Measurements from ENCODE around the gene PSAP. TPM values are rescaled to one million over a fixed set of nuclear protein-coding genes. Genes with fewer than 3 reads are reported as not detected.
"Not testable (repeated sequence)": the region's sequence is repeated elsewhere in the genome, so short reads cannot be mapped to it uniquely, and the experiment has no call there.

Gene PSAP
- total and polyA plus RNA-seq, 2 experiments from 2014 or later, result 151 to 391 TPM

GRCh38 chr10:71899665-71900412, 48.8 kb upstream of the PSAP start:
- DNase-seq (ENCODE audit: low spot score) (no peak), ATAC-seq (no peak)
- no peaks in the 10 kb centered on the region for H3K79me2 ChIP-seq (replicated peaks; ENCODE audit: insufficient read depth)
- no peak overlapping the region for H3K4me3 ChIP-seq
- H3K4me1 Mint-ChIP-seq, result no peaks in the 10 kb centered on the region
- H3K36me3 ChIP-seq (ENCODE audit: insufficient read depth), result no peaks in the 10 kb centered on the region
- no peaks in the 10 kb centered on the region for H3K27me3 ChIP-seq (ENCODE audit: insufficient read depth)
- H3K9me2 ChIP-seq (ENCODE audit: insufficient read depth), result no peaks in the 10 kb centered on the region
- no peak for TF ChIP-seq NANOG (IDR thresholded peaks at IDR 0.05; ENCODE audit: borderline replicate concordance)
- no peak for TF ChIP-seq REST (IDR thresholded peaks at IDR 0.05; ENCODE audit: unreplicated experiment)
- TF ChIP-seq POLR2AphosphoS5 (IDR thresholded peaks at IDR 0.05; ENCODE audit: low read depth), result no peak
- no peak for TF ChIP-seq JUNB (IDR thresholded peaks at IDR 0.05; ENCODE audit: unreplicated experiment)
- TF ChIP-seq CREB1 (CRISPR knock-in tag; IDR thresholded peaks at IDR 0.05; ENCODE audit: low read depth), result no peak
- no peak overlapping the region for H3K4me3 Mint-ChIP-seq
- H3K4me2 ChIP-seq, result no peak overlapping the region
- H3K27ac Mint-ChIP-seq, result no peak overlapping the region
- no peaks in the 10 kb centered on the region for H3K9me3 Mint-ChIP-seq
- no peaks in the 10 kb centered on the region for H4K20me1 ChIP-seq (replicated peaks; ENCODE audit: insufficient read depth)
- no peaks in the 10 kb centered on the region for H3K4me1 ChIP-seq (ENCODE audit: insufficient read depth)
- H3F3A ChIP-seq (replicated peaks; ENCODE audit: low read depth), result no peaks in the 10 kb centered on the region
- no peak overlapping the region for H3K27ac ChIP-seq (ENCODE audit: low read depth)
- no peaks in the 10 kb centered on the region for H3K36me3 Mint-ChIP-seq (ENCODE audit: low read depth)
- H3K27me3 Mint-ChIP-seq (ENCODE audit: insufficient read depth, low read depth, poor library complexity), result peaks cover 11% of the 10 kb centered on the region
- H2AFZ ChIP-seq, result no peak overlapping the region

GRCh38 chr10:71898346-71898745, 47.3 kb upstream of the PSAP start:
- not testable (repeated sequence) for H2AFZ ChIP-seq; H3K27me3 ChIP-seq (ENCODE audit: insufficient read depth); H3K4me1 ChIP-seq (ENCODE audit: insufficient read depth); H3K9me3 Mint-ChIP-seq; H3K36me3 ChIP-seq (ENCODE audit: insufficient read depth); H3K4me3 Mint-ChIP-seq; H3K79me2 ChIP-seq (replicated peaks; ENCODE audit: insufficient read depth); H3F3A ChIP-seq (replicated peaks; ENCODE audit: low read depth); H3K4me1 Mint-ChIP-seq; H3K27ac Mint-ChIP-seq; ATAC-seq; H3K9me2 ChIP-seq (ENCODE audit: insufficient read depth); H3K4me3 ChIP-seq; H3K36me3 Mint-ChIP-seq (ENCODE audit: low read depth); H3K27ac ChIP-seq (ENCODE audit: low read depth); H4K20me1 ChIP-seq (replicated peaks; ENCODE audit: insufficient read depth); H3K4me2 ChIP-seq; DNase-seq (ENCODE audit: low spot score)
- H3K27me3 Mint-ChIP-seq (ENCODE audit: insufficient read depth, low read depth, poor library complexity), result peaks cover 16% of the 10 kb centered on the region

- H3K9me3 Mint-ChIP-seq, result no peaks in the 10 kb centered on the region
- peaks cover 24% of the 10 kb centered on the region for H3K27me3 Mint-ChIP-seq (ENCODE audit: insufficient read depth, low read depth, poor library complexity)
- H3F3A ChIP-seq (replicated peaks; ENCODE audit: low read depth), result no peaks in the 10 kb centered on the region
- H3K27ac Mint-ChIP-seq, result no peak overlapping the region
- no peak for DNase-seq (ENCODE audit: low spot score)
- no peak for ATAC-seq
- H3K4me2 ChIP-seq, result no peak overlapping the region
- no peaks in the 10 kb centered on the region; the same call in 2 of the 3 replicates for H3K36me3 Mint-ChIP-seq (ENCODE audit: low read depth)
- H3K4me3 Mint-ChIP-seq, result no peak overlapping the region
- H3K9me2 ChIP-seq (ENCODE audit: insufficient read depth), result no peaks in the 10 kb centered on the region
- no peaks in the 10 kb centered on the region for H3K79me2 ChIP-seq (replicated peaks; ENCODE audit: insufficient read depth)
- no peaks in the 10 kb centered on the region for H3K36me3 ChIP-seq (ENCODE audit: insufficient read depth)
- peaks cover 19% of the 10 kb centered on the region for H3K27me3 ChIP-seq (ENCODE audit: insufficient read depth)
- peaks cover 4% of the 10 kb centered on the region; the same call in 2 of the 3 replicates for H3K4me1 Mint-ChIP-seq
- no peak for TF ChIP-seq REST (IDR thresholded peaks at IDR 0.05; ENCODE audit: unreplicated experiment)
- no peak for TF ChIP-seq ZNF331 (CRISPR knock-in tag; IDR thresholded peaks at IDR 0.05; ENCODE audit: low read depth)
- H2AFZ ChIP-seq, result no peak overlapping the region
- 0 out of 2 replicates have a peak, but pooled peaks cover 2% of the 10 kb centered on the region for H3K4me1 ChIP-seq (ENCODE audit: insufficient read depth)
- no peak overlapping the region for H3K27ac ChIP-seq (ENCODE audit: low read depth)
- H4K20me1 ChIP-seq (replicated peaks; ENCODE audit: insufficient read depth), result no peaks in the 10 kb centered on the region
- no peak overlapping the region for H3K4me3 ChIP-seq
These were observed 42.9 kb upstream of the PSAP start for GRCh38 chr10:71893920-71894319.
